ENCODE results near the gene ZBTB11.

DNA sequence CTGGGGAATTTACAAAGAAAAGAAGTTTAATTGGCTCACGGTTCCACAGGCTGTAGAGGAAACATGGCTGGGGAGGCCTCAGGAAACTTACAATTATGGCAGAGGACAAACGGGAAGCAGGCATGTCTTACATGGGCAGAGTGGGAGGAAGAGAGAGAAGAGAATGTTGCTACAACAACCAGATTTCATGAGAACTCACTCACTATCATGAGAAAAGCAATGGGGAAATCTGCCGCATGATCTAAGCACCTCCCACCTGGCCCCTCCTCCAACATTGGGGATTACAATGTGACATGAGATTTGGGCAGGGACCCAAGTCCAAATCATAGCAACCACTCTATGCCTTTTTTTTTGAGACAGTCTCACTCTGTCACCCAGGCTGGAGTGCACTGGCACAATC, 74.2 kb downstream of the ZBTB11 start:
- TF ChIP-seq CTCF (IDR thresholded peaks at IDR 0.05), result no peak
- no peak for TF ChIP-seq EP300 (IDR thresholded peaks at IDR 0.05)
- TF ChIP-seq POLR2A (IDR thresholded peaks at IDR 0.05), result no peak

Data from sigmoid colon (tissue), 4 donors.